Ectodermal cell (in vitro differentiated cells): ENCODE data around the gene PTPRG.

Source experiments
- H3K27ac ChIP-seq: 2 replicates; pipeline ENCODE4 v1.7.0; 2013; ENCODE audit warnings: mild to moderate bottlenecking, low read depth, low read length; ENCODE audit not compliant: insufficient read depth, poor library complexity, severe bottlenecking
- H3K27me3 ChIP-seq: 2 replicates; pipeline ENCODE4 v1.7.0; 2013; ENCODE audit warnings: mild to moderate bottlenecking, low read length; ENCODE audit not compliant: insufficient read depth, control insufficient read depth, poor library complexity, severe bottlenecking
- H3K36me3 ChIP-seq: one replicate; pipeline ENCODE4 v1.7.0; 2013; ENCODE audit warnings: low read length; ENCODE audit not compliant: control insufficient read depth, insufficient read depth
- H3K4me1 ChIP-seq: one replicate; pipeline ENCODE4 v1.7.0; 2013; ENCODE audit warnings: low read length; ENCODE audit not compliant: control insufficient read depth, insufficient read depth
- H3K4me3 ChIP-seq: 2 replicates; pipeline ENCODE4 v1.7.0; 2013; ENCODE audit warnings: low read depth, low read length, control low read depth; ENCODE audit not compliant: insufficient read depth
- H3K9me3 ChIP-seq: 2 replicates; pipeline ENCODE4 v1.7.0; 2013; ENCODE audit warnings: mild to moderate bottlenecking, low read length, moderate library complexity; ENCODE audit not compliant: control insufficient read depth
- WGBS, 2 experiments: methylation state at CpG; one replicate each; pipeline ENCODE4 v1.1.7; 2013; ENCODE audit warnings: missing lambda C conversion rate in 2 of 2; 5-methylcytosine and 5-hydroxymethylcytosine counted together

Gene PTPRG

DNA sequence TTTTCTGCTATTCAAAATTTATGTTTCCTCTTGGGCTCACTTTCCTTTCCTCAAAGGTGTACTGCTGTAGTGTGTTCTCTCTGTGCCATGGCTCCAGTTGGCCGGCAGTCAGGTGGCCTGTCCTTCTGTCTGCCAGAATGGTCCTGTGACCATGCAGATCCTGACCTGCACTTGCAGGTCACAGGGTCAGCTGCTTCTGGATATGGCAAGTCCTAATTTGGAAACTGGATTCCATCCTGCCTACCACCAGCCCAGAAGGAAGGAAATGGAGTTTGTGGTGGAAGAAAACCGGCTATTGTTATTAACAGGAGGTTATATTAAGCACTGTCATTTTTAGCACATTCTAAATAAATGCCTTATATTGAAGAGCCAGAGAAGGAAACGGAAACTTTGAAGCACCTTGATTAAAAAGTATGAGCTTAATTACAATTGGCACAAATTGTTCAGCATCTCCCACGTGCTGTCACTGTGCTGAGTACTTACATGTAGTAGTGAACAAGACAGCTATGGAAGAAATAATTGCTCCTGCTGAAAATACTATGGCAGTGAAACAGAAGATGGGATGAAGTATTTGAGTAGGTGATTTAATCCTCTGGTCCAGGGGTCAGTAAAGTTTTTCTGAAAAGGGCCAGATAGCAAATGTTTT is 362.8 kb downstream of the PTPRG start:
- H3K4me1 ChIP-seq, result no peaks in the 10 kb centered on the region
- no peaks in the 10 kb centered on the region for H3K27me3 ChIP-seq
- H3K4me3 ChIP-seq, result no peak overlapping the region
- H3K36me3 ChIP-seq, result no peaks in the 10 kb centered on the region
- H3K9me3 ChIP-seq, result no peaks in the 10 kb centered on the region
- no peak overlapping the region for H3K27ac ChIP-seq
- 93 to 96% methylated on average over 3 to 4 of the region's 4 CpGs for WGBS, 2 experiments

DNA sequence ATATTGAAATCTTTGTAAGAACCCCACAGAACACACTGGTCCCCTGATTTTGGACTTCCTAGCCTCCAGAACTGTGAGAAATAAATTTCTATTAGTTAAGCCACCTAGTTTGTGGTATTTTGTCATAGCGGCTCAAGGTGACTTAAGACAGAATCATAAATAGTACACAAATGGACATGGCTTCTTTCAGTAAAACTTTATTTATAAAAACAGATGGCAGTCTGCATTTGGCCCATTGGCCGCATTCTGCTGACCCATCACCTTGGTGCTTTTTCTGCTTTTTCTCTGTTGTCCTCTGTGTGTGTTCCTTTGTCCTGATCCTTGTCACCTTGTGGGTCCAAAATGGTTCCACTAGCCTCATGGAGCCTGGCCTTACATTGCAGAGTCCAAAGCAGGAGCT is 363.6 kb downstream of the PTPRG start:
- H3K36me3 ChIP-seq, result no peaks in the 10 kb centered on the region
- 94 to 99% methylated on average over 2 of the region's 2 CpGs for WGBS, 2 experiments
- no peak overlapping the region for H3K4me3 ChIP-seq
- H3K9me3 ChIP-seq, result no peaks in the 10 kb centered on the region
- H3K4me1 ChIP-seq, result no peaks in the 10 kb centered on the region
- H3K27ac ChIP-seq, result no peak overlapping the region
- H3K27me3 ChIP-seq, result no peaks in the 10 kb centered on the region

DNA sequence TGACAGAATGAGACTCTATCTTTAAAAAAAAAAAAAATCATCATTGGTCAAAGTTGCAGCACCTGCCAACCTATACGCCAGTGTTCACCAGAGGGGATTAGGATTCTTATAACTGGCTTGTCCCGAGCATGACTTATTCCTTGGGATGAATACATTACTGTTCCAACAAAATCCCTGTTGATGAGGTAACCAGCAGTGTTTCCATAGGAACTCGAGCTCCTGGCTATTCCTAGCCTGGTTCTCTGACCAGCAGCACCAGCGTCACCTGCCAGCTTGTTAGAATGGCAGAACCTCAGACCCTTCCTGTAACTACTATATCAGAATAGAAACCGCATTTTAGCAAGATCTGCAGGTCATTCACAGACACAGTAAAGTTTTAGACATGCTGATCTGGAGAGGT is 364.4 kb downstream of the PTPRG start:
- no peaks in the 10 kb centered on the region for H3K4me1 ChIP-seq
- WGBS, 2 experiments, result 89 to 92% methylated on average over 5 of the region's 5 CpGs
- H3K4me3 ChIP-seq, result no peak overlapping the region
- no peaks in the 10 kb centered on the region for H3K27me3 ChIP-seq
- H3K27ac ChIP-seq, result no peak overlapping the region
- no peaks in the 10 kb centered on the region for H3K9me3 ChIP-seq
- no peaks in the 10 kb centered on the region for H3K36me3 ChIP-seq

DNA sequence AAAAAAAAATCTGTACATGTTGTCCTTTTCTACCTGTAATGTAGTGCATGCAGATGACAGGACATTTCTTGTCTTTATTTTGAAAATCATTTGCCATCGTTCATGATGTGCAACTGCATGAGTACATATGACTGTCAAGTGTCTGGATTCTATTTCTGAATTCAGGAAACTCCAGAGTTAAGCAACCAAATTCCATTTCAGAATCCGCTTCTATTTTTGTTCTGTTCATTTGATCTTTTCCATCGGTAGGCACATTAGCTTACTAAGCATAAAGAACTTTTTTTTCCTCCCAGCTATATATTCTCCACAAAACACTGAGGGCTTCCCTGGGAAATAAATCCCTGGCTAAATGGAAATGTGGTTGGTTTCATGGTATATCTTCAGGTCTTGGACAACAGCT is 365.6 kb downstream of the PTPRG start:
- H3K27ac ChIP-seq, result no peak overlapping the region
- no peak overlapping the region for H3K4me3 ChIP-seq
- 85 to 93% methylated on average over 3 of the region's 3 CpGs for WGBS, 2 experiments

DNA sequence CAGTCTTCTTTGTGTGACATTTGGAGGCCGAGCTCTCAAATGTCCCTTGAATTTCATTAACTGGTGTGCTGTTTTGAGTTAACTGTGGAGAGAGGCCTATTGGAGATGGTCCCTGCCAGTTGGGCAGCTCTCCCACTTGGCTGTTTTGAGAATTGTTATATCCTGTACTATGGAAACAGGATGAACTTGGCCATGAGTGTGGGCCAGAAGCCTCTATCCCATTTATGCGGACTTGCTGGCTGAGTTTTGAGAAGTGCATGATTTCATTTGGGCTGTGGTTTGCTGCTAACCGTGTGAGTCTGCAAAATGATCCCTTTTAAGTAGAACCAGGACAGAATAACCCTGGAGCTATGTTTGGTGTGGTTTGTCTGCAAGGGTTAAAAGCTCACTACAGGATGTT is 366.0 kb downstream of the PTPRG start:
- no peak overlapping the region for H3K4me3 ChIP-seq
- no peaks in the 10 kb centered on the region for H3K36me3 ChIP-seq
- no peaks in the 10 kb centered on the region for H3K27me3 ChIP-seq
- 86 to 89% methylated on average over 3 of the region's 3 CpGs for WGBS, 2 experiments
- H3K9me3 ChIP-seq, result no peaks in the 10 kb centered on the region
- H3K4me1 ChIP-seq, result no peaks in the 10 kb centered on the region
- H3K27ac ChIP-seq, result no peak overlapping the region

More for the DNA sequence above, 365.6 kb downstream of the PTPRG start:
- Histone ChIP-seq H3K27me3 (no peaks in the 10 kb centered on the region), H3K36me3 (no peaks in the 10 kb centered on the region), H3K9me3 (no peaks in the 10 kb centered on the region), H3K4me1 (no peaks in the 10 kb centered on the region)

DNA sequence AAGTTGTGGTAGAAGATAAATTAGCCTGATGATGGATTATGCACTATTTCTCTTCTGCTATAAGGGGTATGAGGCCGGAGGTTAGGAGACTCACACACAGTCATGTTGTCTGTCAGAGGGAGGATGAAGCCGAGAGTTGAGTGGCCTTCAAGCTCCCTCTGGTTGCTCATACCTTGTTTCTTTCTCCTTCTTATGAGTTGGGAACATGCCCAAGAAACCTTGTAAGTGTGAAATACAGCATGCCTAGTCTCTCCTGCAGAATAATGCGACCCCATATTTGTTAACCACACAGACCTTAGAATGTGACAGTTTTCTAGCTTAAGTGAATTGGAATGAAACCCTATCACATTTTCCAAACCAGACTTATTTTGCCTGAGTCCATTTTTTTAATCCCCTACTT is 366.7 kb downstream of the PTPRG start:
- Histone ChIP-seq H3K4me1 (no peaks in the 10 kb centered on the region), H3K4me3 (no peak overlapping the region), H3K27ac (no peak overlapping the region), H3K27me3 (no peaks in the 10 kb centered on the region), H3K36me3 (no peaks in the 10 kb centered on the region), H3K9me3 (no peaks in the 10 kb centered on the region)
- 75 to 76% methylated on average over 2 to 3 of the region's 3 CpGs for WGBS, 2 experiments

DNA sequence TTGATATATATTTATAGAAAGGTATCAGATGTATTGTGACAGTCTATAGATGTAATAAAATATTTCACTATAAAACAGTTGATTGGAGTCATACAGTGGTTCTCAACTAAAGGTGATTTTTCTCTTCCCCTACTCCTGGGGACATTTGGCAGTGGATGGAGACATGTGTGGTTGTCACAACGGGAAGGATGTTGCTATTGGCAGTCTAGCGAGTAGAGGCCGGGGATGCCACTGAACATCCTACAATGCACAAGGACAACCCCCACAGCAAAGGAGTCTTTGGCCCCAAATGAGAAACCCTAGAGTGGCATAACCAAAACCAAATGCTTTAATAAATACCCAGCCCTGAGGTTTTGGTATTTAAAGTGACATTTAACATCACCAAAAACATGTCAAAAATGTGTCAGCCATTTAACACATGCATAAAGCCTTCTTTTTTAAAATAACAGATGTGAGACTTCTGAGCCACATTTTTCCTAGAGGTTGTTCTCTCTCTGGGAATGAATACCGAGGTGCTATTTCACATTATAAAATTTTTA is 367.5 kb downstream of the PTPRG start:
- 93 to 100% methylated on average over 3 of the region's 4 CpGs for WGBS, 2 experiments
- no peaks in the 10 kb centered on the region for H3K4me1 ChIP-seq
- H3K36me3 ChIP-seq, result no peaks in the 10 kb centered on the region
- no peaks in the 10 kb centered on the region for H3K27me3 ChIP-seq
- H3K9me3 ChIP-seq, result no peaks in the 10 kb centered on the region
- H3K4me3 ChIP-seq, result no peak overlapping the region
- H3K27ac ChIP-seq, result no peak overlapping the region

DNA sequence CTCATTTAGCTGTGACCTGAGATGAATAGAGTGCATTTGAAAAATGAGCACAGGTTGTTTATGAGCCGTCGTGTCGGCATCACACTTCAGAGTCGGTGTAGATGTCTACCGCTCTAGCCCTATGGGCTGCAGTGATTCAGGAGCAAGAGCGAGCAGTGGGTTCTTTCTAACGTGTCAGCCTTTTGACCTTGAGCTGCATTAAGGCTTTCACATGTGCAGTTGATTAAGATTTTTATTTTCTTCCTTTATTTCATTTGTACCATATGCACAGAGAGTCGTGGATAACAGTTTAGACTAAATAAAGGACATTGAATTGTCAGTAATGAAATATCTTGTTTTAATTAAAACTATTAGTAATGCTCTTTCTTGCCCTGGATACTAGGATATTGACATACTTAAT is 368.2 kb downstream of the PTPRG start:
- WGBS, 2 experiments, result 93 to 94% methylated on average over 7 to 8 of the region's 8 CpGs
- H3K27ac ChIP-seq, result no peak overlapping the region
- no peak overlapping the region for H3K4me3 ChIP-seq
- no peaks in the 10 kb centered on the region for H3K9me3 ChIP-seq
- H3K4me1 ChIP-seq, result no peaks in the 10 kb centered on the region
- H3K36me3 ChIP-seq, result peaks cover 2% of the 10 kb centered on the region
- H3K27me3 ChIP-seq, result no peaks in the 10 kb centered on the region

DNA sequence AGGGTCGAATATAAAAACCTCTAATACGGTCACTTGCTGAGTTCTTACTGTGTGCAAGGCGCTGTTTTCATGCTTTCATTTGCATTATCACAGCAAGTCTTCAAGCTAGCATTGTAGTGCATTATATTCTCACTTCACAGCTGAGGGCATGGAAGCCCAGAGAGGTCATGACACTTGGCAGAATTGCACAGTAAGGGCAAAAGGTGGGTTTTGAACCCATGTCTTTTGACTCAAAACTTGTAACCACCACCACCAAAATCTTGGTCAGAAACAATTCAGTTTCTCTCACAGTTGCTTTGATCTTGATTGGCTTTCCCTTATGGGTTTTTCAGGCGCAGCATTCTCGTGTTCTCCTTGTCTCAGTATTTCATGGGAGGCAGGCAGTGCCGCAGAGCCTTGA is 371.1 kb downstream of the PTPRG start:
- Histone ChIP-seq H3K27me3 (no peaks in the 10 kb centered on the region), H3K4me1 (no peaks in the 10 kb centered on the region), H3K36me3 (peaks cover 5% of the 10 kb centered on the region), H3K4me3 (no peak overlapping the region), H3K27ac (no peak overlapping the region), H3K9me3 (no peaks in the 10 kb centered on the region)
- 85 to 90% methylated on average over 6 of the region's 6 CpGs for WGBS, 2 experiments

DNA sequence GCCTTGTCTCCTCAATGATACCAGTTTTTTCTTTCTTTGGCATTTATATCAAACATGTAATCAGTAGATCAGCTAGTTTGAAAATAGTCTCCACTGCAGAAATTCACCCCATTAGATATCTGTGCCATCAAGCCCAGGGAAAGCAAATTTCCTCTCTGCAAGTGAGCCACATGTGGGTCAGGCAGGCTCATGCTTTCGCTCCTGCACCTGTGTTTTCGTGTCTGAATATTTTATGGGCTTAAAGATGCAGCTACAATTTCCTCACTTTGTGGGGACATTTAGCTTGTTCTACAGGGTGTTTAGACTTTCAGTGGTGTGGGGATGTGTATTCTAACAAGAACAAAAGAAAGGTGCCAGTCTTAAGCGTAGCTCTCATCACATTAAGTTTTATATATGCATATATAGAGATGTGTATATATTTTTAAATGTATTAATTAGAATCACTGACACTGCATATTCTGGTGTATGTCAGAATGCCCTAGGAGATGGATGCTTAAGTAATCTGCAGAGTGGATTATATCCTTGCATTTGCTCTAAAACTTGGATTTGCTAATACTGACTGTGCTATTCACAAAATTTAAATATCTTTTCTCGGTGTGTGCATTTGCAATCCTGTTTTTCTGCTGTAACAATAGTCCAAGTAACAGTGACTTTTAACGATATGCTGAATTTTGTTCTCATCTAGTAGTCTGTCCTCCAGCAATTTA is 372.6 kb downstream of the PTPRG start:
- Histone ChIP-seq H3K27ac (no peak overlapping the region), H3K36me3 (peaks cover 5% of the 10 kb centered on the region), H3K4me3 (no peak overlapping the region), H3K27me3 (no peaks in the 10 kb centered on the region), H3K4me1 (no peaks in the 10 kb centered on the region), H3K9me3 (no peaks in the 10 kb centered on the region)
- 93 to 98% methylated on average over 4 of the region's 5 CpGs for WGBS, 2 experiments
